IPS-20b (cell line): Measurements from ENCODE around the gene SRCIN1.

Source experiments
- H3K27ac ChIP-seq: one replicate; pipeline ENCODE4 v1.5.1; 2013; ENCODE audit warnings: low read length
- H3K27me3 ChIP-seq: 2 replicates; pipeline ENCODE4 v1.6.1; 2013; ENCODE audit warnings: mild to moderate bottlenecking, low read length, inconsistent platforms; ENCODE audit not compliant: insufficient read depth
- H3K36me3 ChIP-seq: 2 replicates; pipeline ENCODE4 v1.6.1; 2013; ENCODE audit warnings: low read depth, mild to moderate bottlenecking, inconsistent platforms, low read length, moderate library complexity; ENCODE audit not compliant: insufficient read depth
- H3K4me1 ChIP-seq: 2 replicates; pipeline ENCODE4 v1.6.1; 2013; ENCODE audit warnings: mild to moderate bottlenecking, control low read depth, inconsistent platforms, low read length, moderate library complexity; ENCODE audit not compliant: insufficient read depth
- H3K4me3 ChIP-seq: 2 replicates; pipeline ENCODE4 v1.5.1; 2013; ENCODE audit warnings: mild to moderate bottlenecking, low read length, inconsistent platforms
- H3K9ac ChIP-seq: 2 replicates; pipeline ENCODE4 v1.6.1; 2013; ENCODE audit warnings: low read depth, mild to moderate bottlenecking, inconsistent platforms, low read length, moderate library complexity
- H3K9me3 ChIP-seq: 2 replicates; pipeline ENCODE4 v1.6.1; 2013; ENCODE audit warnings: mild to moderate bottlenecking, low read depth, low read length, inconsistent platforms; ENCODE audit not compliant: insufficient read depth

Gene SRCIN1

DNA sequence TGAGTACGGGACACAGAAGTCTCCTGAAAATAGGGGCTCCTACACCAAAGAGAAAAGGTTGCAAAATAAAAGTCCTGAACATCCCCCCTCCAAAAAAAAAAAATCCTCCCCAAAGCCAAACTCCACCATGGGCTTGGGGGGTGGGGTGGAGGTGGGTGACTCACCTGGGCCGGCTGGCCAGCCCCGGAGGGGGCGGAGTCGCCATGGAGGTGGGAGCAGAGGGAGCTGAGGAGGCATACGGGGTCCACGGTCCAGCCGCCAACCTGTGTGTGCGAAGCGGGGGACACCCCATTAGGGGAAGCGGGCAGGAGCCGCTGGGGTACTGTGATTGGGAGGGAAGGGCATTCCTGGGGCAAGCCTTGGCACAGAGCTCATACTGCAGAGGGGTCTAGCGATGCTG lies 31.0 kb downstream of the SRCIN1 start:
- Histone ChIP-seq H3K36me3 (no peaks in the 10 kb centered on the region), H3K9me3 (no peaks in the 10 kb centered on the region), H3K4me1 (peaks cover 16% of the 10 kb centered on the region), H3K4me3 (no peak overlapping the region), H3K27ac (no peak overlapping the region), H3K9ac (no peak overlapping the region), H3K27me3 (peaks cover 100% of the 10 kb centered on the region)

DNA sequence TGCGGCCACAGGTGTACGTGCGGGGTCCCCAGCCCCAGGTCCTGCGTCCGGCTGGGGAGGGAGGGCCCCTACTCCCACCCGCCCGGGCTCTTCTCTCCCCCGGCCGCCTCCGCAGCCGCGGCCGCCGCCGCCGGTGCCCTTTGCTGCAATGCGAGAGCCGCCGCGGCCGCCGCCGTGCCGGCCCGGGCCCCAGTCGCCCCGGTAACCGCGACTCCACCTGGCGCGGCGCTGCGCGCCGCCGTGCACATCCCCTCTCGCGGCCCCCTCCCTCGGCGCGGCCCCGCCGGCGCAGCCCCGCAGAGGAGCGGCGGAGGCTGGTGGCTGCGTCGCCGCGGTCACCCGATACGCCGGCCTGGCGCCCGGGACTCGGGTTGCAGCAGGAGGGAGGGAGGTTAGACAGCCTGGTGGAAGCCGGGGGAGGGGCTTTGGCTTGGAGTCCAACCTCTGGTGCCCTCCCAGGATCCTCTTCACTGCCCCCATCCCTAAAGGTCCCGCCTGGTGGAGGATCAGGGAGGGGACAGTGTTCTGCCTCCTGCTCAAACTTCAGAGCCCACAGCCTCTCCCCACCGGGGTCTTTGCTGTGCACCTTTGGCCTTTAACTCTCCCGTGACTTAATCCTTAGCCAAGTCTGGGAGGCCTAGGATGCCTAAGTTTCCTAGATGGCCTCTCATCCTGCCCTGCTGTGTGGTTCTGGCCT lies 32.9 kb downstream of the SRCIN1 start:
- Histone ChIP-seq H3K9ac (no peak overlapping the region), H3K4me1 (peaks cover 7% of the 10 kb centered on the region), H3K4me3 (peak overlapping the region; percentile 55; the same call in 1 of the 2 replicates), H3K9me3 (no peaks in the 10 kb centered on the region), H3K27ac (no peak overlapping the region), H3K27me3 (peaks cover 100% of the 10 kb centered on the region), H3K36me3 (no peaks in the 10 kb centered on the region)

DNA sequence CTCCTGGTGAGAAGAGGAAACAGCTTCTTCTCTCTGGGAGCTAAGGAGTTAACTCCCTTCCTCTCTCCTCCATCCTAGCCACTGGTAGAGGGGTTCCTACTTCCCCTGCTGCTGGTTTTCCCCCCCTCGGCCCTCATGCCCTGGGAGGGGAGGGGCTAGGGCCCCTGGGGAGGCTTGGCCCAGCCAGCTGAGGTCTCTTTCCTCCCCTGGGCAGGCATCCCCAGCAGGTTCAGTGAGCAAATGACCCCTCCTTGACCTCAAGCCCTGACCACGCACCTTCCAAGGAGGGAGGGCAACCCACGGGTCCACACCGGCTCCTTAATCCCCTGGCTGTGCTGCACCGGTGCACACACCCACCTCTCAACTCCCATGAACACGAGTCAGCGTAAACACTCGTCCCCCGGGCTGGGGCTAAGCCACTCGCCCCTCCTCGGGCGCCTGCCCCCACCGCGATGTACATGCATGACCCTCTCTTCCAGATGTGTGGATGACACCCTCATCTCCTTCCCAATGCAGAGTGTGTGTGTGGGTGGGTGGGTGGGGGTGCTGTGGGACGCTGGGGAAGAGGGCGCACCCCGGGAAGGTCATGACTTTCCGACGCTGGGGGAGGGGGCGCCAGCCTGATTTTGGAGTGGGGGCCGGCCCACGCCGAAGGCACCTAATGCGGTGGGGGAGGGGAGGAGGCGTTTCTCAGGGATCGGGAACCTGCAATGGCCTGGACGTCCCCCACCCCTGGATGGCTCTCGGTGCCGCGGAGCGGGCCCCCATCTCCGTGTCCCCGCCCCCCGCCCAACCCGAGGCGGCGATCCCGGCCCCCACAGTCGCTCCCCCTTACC lies 33.7 kb downstream of the SRCIN1 start:
- H3K4me3 ChIP-seq: peak overlapping the region; percentile 55

DNA sequence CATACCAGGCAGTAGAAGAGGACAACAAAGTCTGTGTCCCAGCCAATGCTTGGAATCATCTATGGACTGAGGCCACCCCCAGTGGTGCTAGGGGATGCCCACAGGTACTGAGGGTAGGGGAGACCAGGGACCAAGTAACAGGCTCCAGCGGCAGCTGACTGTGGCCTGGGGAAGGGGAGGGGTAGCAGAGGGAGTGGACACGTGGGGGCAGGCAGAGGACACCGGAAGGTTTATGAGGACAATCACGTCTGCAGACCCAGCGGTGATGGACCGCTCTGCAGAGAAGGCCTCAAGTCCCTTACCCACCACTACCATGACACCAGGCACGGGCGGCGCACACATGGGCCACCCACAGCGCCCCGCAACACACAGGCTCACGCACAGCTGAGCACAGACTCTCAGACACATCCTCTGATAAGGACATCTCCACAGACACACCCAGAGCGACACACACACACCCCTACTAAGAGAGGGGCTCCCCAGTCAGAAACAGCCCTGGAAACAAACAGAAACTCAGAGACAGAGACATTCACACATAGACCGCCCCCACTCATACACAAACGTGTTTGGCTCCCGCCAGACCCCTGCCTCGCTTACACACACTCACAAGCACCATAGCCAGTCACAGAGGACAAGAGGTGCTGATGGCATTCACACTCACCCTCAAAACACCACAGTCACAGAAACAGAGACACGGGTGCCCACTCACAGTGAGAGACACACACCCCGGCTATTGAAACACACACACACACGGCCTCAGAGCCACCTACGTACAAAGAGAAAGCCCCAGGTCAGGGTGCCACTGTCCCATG lies 35.8 kb downstream of the SRCIN1 start:
- no peak overlapping the region for H3K4me3 ChIP-seq

More for the DNA sequence above, 33.7 kb downstream of the SRCIN1 start:
- H3K27ac ChIP-seq: no peak overlapping the region
- no peak overlapping the region for H3K9ac ChIP-seq
- 0 out of 2 replicates have a peak, but pooled peaks cover 2% of the 10 kb centered on the region for H3K4me1 ChIP-seq
- no peaks in the 10 kb centered on the region for H3K9me3 ChIP-seq
- H3K27me3 ChIP-seq: peaks cover 100% of the 10 kb centered on the region
- no peaks in the 10 kb centered on the region for H3K36me3 ChIP-seq

DNA sequence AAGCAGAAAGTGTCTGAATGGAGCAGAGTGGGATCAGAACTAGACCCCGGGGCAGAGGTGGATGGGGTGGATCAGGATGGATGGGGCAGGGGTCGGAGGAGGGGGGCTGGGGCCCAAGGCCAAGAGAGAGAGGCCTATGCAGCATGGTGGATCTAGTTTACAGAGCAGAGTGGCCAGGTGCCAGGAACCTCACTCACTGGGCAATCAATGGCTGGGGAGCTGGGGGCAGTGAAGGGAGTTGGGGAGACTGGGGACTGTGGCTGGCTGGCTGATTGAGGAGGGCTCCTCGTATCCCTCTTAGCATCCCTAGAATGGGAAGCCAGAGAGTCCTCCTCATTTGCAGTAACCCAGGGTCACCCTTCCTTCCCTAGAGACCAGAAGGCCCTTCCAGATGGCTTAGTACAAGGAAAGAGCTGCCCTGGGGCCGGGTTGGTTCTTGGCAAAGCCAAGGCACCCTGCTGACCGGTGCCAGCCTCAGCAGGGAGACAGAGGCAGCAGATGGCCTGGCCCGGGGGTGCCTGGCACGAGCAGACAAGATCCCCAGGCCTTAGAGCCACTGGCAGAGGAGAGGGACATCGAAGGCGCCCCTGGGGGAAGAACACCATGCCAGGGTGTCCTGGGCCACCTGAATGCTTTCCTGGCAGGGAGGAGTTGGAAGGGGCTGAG lies 36.8 kb downstream of the SRCIN1 start:
- H3K27ac ChIP-seq: no peak overlapping the region
- peaks cover 2% of the 10 kb centered on the region; the same call in 1 of the 2 replicates for H3K4me1 ChIP-seq
- no peak overlapping the region for H3K9ac ChIP-seq
- H3K9me3 ChIP-seq: no peaks in the 10 kb centered on the region
- no peak overlapping the region for H3K4me3 ChIP-seq
- H3K27me3 ChIP-seq: peaks cover 100% of the 10 kb centered on the region
- H3K36me3 ChIP-seq: no peaks in the 10 kb centered on the region

More for the DNA sequence above, 35.8 kb downstream of the SRCIN1 start:
- peaks cover 100% of the 10 kb centered on the region for H3K27me3 ChIP-seq
- no peaks in the 10 kb centered on the region for H3K36me3 ChIP-seq
- no peak overlapping the region for H3K27ac ChIP-seq
- peaks cover 2% of the 10 kb centered on the region; the same call in 1 of the 2 replicates for H3K4me1 ChIP-seq
- no peak overlapping the region for H3K9ac ChIP-seq
- no peaks in the 10 kb centered on the region for H3K9me3 ChIP-seq

DNA sequence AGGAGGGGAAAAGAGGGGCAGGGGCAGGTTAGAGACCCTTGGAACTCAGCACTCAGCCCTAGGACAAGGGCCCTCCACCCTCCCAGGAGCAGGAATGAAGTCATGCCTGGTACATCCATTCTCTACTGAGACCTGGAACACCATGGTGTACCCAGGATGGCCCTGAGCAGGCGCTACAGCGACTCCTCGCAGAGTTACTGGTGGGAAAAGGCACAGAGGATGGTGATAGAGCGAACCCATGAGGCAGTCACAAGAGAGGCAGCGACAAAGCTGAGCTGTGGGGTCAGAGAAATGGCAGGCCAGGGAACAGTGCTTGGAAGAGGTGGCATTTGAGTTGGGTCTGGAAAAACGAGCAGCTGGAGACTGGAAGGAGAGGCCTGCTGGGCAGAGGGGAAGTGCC lies 37.5 kb downstream of the SRCIN1 start:
- Histone ChIP-seq H3K9me3 (no peaks in the 10 kb centered on the region), H3K36me3 (no peaks in the 10 kb centered on the region), H3K27me3 (peaks cover 100% of the 10 kb centered on the region), H3K4me1 (peaks cover 2% of the 10 kb centered on the region; the same call in 1 of the 2 replicates), H3K27ac (no peak overlapping the region), H3K9ac (no peak overlapping the region), H3K4me3 (no peak overlapping the region)

DNA sequence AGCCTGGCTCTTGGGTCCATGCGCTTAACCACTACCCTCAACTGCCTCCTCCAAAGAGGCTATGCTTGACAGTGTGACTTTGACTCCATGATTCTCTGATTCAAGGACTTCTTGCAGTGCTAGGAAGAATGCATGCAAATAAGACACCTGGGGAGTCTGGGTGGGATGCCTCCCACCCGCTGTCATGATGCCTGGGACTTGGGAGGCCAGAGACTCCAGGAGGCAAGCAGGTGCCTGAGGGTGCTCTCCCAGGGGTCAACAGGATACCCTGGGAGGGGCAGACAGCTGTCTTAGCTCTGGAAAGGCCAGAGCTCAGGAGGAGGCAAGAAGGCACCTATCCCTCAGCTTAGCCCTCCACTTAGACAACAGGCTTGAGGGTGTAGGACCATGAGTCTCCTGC lies 38.4 kb downstream of the SRCIN1 start:
- Histone ChIP-seq H3K27ac (no peak overlapping the region), H3K9me3 (no peaks in the 10 kb centered on the region), H3K4me3 (no peak overlapping the region), H3K4me1 (peaks cover 4% of the 10 kb centered on the region; the same call in 1 of the 2 replicates), H3K36me3 (no peaks in the 10 kb centered on the region), H3K9ac (no peak overlapping the region), H3K27me3 (peaks cover 100% of the 10 kb centered on the region)

DNA sequence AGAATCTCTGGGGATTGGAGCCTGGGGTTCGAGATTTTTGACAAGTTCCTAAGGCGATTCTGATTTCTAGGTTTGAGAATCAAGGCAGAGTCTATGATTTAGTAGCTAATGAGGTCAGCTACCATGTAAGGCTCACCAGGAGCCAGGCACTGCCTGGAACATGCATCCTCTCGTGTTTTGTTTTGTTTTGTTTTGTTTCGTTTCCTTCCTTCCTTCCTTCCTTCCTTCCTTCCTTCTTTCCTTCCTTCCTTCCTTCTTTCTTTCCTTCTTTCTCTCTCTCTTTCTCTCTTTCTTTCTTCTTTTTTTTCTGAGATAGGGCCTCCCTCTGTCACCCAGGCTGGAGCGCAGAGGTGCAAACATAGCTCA lies 39.1 kb downstream of the SRCIN1 start:
- peaks cover 100% of the 10 kb centered on the region for H3K27me3 ChIP-seq
- H3K36me3 ChIP-seq: no peaks in the 10 kb centered on the region
- H3K9me3 ChIP-seq: no peaks in the 10 kb centered on the region
- peaks cover 4% of the 10 kb centered on the region; the same call in 1 of the 2 replicates for H3K4me1 ChIP-seq
- H3K9ac ChIP-seq: no peak overlapping the region
- no peak overlapping the region for H3K4me3 ChIP-seq
- H3K27ac ChIP-seq: no peak overlapping the region

DNA sequence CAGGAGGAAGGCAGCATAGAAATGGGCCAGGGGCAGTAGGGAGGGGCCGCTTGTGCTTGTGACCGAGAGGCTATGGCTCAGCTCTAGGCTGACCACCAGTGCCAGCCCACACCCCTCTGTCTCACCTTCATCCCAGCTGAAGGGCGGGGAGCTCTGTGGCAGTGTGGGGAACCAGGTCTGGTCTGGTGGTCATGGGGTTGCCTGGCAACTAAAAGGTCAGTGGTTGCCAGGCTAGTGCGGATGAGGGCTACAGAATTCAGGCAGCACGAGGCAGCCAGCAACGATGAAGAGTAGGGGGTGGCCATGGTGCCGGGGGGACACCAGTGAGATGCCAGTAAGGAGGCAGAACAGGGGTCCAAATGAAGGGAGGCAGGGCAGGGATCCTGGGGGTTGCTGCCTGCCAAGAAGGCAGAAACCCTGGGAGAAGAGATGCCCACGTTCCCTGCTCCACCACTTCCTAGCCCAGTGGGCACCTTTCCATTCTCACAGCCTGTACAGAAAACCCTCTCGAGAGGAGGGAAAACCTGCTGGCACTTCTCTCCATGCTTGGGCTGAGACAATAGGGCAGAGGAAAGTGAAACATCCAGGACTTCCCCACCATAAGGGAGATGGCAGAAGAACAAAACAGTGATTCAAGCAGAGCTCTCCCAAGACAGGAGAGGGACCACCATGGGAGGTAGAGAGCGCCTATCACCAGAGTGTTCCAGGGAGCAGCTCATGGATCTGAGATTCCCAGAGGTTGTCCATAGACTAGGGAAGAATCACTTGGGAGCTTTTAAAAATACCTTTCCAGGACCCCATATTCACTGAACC lies 39.7 kb downstream of the SRCIN1 start:
- no peak overlapping the region for H3K27ac ChIP-seq
- peaks cover 4% of the 10 kb centered on the region; the same call in 1 of the 2 replicates for H3K4me1 ChIP-seq
- peaks cover 100% of the 10 kb centered on the region for H3K27me3 ChIP-seq
- H3K9me3 ChIP-seq: no peaks in the 10 kb centered on the region
- H3K36me3 ChIP-seq: no peaks in the 10 kb centered on the region
- H3K9ac ChIP-seq: no peak overlapping the region
- H3K4me3 ChIP-seq: no peak overlapping the region

DNA sequence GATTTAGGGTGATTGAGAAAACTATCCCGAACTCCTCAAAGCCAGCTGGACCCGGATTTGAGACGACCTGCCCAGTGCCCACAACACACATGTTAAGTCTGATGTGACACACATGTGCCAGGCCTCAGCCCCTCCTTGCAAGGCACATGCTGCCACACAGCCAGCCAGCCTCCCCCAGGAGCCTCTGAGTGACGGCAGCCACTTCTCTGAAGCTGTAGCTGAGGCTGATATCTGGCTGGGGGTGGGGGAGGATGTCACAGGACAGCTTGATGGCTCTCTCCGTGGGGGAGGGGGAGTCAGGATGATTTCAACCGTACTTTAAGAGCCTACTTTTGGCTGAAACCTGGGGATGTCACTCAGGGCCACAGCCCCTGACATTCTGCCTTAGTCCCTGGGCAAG lies 40.9 kb downstream of the SRCIN1 start:
- Histone ChIP-seq H3K4me1 (peaks cover 8% of the 10 kb centered on the region; the same call in 1 of the 2 replicates), H3K9ac (no peak overlapping the region), H3K4me3 (peak overlapping the region; percentile 16; the same call in 1 of the 2 replicates), H3K9me3 (no peaks in the 10 kb centered on the region), H3K27ac (no peak overlapping the region), H3K36me3 (no peaks in the 10 kb centered on the region), H3K27me3 (peaks cover 100% of the 10 kb centered on the region)
